ENCODE data around the gene FAM8A1.
A peak's percentile ranks its signal among the peaks of the same experiment; 100 is the strongest.

Gene FAM8A1

DNA sequence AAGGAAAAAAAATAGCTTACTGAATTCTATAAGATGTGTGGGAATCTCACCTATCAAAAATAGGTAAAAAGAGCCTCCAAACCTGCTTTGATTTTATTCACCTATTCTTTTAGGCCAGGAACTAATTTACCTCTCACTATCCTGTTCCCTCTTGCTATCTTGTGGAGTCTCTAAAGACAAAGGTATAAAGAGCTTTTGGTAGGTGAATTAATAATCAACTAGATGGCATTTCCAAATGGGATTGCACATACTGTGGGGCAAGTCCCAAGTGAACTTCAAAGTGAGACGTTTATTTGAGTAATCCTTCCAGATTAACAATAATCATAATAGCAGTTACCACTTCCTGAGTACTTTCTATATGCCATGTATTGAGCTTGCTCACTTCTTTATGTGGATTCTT lies 2.8 kb downstream of the FAM8A1 start:
- no peak for DNase-seq

DNA sequence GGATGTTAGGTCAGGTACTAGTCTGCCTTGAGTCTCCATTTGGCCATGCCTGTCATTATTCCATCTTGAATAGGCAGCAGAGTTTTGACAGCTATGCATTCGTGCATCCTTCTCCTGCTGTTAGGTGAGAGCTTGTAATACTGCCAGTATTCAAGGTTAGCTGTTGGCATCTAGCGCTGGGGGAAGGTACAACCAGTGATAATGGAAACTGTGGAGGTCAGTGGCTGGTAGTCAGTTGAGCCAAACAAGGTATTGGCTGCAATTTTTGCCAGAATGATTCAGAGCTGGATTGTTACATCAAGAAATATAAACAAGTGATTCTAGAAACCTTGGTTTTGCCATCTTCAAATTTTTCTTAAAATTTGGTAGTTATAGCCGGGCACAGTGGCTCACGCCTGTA lies 6.5 kb downstream of the FAM8A1 start:
- no peak for DNase-seq

DNA sequence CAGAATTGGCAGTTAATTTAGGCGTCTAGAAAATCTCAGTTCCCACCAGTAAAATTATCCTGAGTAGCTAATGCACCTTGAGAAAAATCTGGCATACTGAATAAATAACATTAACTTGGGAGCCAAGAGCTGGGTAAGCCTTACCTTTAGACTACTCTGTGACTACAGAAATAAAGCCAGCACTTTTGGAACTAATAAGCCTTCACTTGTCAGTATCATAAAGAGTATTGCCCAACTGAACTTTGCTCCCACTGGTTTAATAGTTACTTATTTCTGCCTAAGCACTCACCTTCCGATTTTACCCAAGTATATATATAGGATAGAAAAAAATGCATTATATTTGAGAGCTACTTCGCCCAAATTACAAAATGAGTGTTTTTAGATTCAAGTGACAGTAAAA lies 10.7 kb downstream of the FAM8A1 start:
- no peak for DNase-seq

DNA sequence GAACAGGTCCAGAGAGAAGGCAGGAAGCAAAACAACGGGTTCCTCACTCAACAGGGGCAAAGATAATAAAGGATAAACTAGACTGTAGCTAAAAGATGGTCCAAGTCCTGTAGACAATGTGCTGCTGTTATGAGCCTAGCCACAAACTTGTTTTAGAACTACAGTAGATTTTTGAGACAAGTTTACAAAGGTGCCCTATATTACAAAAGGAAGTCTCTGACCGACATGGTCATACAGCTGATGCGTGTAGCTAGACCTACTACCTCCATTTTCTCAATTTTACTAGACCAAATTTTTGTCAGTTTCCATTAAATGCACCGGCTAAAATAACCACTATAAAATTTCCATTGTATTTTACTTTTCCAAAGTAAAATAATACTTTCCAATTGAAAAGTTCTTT lies 11.9 kb downstream of the FAM8A1 start:
- no peak for DNase-seq

DNA sequence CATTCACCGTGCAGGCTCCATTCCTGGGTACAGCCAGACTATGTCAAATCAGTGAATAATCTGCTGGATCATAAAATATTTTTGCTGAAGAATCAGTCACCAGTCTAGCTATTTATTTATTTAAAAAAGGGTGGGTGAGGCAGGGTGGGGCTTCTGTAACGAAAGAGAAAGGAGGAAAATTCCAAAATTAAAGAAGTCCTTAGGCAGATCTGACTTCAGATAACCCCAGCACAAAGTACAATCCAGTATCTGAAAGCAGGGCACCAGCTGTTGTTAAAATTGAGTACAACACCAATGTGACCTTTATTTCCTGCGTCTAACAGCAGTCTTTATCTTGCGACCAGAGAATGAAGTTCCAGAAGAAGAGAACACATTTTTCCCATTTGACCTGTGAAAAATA lies 15.7 kb downstream of the FAM8A1 start:
- DNase-seq: no peak

DNA sequence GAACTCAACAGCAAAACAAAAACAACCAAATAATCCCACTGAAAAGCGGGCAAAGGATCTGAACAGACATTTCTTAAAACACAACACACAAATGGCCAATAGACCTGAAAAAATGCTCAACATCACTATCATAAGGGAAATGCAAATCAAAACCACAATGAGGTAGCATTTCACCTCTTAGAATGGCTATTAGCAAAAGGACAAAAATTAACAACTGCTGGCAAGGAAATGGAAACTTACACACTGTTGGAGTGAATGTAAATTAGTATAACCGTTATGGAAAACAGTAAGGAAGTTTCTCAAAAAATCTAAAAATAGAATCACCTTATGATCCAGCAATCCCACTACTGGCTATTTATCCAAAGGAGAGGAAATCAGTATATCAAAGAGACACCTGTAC lies 20.9 kb downstream of the FAM8A1 start:
- DNase-seq: no peak

DNA sequence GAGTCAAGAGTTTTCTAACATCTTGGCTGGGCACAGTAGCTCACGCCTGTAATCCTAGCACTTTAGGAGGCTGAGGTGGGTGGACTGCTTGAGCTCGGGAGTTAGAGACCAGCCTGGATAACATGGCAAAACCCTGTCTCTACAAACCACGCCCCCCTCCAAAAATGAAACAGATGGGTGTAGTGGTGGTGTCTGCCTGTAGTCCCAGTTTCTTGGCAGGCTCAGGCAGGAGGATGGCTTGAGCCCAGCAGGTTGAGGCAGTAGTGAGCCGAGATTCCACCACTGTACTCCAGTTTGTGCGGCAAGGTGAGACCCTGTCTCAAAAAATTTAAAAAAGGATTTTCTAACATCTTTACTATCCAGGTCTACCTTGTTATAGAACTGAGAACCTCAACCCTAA lies 22.0 kb downstream of the FAM8A1 start:
- DNase-seq: no peak

DNA sequence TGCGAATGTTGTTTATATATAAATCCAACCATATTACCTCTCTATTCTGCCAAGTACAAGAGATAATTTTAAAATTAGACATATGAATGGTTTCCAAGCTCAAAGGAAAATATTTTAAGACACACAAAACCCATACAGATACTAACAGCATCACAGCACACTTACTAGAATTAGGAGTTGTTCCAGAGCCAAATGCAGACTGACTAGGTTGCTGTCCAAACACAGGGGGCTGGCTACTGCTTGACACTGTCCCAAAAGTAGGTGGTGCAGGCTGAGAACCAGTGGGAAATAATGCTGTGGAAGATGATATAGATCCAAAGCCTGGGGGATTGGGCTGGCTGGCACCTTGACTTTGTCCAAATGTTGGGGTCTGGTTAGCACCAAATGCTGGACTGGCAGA lies 24.3 kb downstream of the FAM8A1 start:
- DNase-seq: no peak

DNA sequence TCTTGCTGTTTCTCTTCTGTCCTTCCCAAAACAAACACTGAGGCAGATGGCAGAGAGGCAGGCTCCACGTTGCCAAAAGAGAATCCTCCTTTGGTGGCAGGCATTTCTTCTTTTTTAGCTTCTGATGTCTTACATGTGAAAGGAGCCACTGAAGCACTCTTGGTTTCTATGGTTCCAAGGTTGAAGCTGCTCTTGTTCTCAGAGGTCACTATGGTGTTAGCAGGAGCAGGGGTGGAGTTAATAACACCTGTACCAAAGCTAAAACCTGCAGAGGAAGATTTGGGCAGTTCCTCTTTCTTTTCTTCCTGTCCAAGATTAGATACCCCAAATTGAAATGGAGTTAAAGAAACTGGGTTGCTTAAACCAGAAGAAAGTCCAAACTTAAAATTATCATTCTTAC lies 28.8 kb downstream of the FAM8A1 start:
- no peak for DNase-seq

DNA sequence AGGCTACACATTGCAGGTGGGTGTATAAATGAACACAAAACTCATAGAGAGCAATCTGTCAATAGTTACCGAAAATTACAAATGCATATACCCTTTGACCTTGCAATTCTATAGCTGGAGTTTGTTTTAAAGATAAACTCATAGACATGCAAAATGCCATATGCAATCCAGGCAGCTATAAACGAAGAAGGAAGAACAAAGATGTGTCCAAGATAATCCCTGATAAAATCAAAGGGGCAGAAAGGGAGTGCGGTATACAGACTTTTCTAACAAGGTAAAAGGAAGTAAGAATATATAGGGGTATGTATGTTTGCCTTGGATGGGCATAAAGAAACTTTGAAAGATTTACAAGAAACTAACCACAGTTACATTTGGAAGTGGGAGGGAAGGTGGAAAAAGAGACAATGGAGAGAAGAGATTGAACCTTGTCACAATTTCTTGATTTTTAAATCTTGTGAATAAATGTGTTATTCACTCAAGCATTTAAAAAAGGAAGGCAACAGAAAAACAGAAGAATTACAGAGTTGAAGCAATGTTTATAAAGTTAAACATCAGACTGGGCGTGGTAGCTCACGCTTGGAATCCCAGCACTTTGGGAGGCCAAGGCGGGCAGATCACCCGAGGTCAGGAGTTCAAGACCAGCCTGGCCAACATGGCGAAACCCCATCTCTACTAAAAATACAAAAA lies 29.9 kb downstream of the FAM8A1 start:
- no peak for DNase-seq

DNA sequence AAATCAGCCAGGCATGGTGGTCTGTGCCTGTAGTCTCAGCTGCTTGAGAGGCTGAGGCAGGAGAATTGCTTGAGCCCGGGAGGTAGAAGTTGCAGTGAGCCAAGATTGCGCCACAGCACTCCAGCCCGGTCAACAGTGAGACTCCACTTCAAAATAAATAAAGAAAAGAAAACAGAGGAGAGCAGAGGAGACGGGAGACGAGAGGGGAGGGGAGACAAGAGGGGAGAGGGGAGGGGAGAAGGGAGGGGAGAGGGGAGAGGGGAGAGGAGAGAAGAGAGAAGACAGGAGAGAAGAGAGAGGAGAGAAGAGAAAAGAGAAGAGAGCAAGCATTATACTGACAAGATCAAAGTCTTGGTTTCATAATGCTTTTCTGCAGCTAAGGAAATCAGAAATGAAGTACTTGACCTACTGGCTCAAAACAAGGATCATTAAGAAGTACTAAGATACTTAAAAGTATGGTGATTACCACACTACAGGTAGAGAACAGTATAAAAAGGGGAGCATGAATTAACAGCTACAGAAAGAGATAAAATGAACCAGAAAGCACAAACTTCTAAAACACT lies 30.5 kb downstream of the FAM8A1 start:
- no peak for DNase-seq

DNA sequence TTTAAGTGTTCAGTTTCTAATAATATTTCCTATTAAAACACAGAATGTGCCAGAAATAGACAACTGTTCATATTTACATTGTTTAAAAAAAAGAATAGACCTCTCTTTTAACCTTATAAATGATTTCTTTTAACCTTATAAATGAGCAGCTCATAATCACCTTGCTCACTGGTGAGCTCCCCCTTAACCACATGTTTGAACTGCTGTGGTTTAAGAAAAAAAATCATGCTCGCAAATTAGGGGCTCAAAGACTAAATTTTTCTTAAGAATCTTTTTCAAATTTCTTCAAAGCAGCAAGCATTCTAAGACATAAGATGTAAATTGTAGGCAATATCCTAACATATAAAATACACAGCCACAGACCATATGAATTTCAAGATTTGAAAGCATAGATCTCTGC lies 32.8 kb downstream of the FAM8A1 start:
- no peak for DNase-seq

DNA sequence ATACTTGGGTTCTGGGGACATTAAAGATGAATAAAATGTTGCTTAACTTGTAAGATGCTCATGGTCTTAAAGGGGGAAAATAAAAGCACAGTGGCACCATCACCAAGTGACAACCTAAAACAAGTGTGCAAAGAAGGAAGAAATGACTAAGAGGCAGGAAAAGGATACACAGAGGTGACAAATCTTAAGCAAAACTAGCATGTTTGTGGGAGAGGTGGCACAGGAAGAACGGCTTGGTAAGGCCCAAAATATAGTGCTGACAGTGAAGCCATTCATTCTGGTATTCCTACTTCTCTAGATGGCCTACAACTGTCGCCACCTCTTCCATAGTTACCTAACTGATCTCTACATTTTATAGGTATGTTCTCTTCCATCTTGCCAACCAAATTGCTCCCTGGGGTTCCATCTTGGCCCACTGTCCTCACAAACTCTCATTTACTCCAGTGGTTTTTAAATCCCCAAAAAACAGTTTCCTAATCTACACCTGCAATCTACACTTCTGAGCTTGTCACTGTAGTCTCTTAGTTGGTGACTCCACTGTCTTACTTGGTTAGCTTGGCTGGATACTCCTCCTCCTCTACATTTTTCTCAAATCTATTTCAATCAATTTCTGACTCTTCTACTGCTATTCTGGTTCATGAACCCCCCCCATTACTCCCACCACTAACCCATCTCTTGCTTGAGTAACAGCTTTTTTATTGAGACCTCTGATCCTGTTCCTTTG lies 33.5 kb downstream of the FAM8A1 start:
- DNase-seq: no peak

DNA sequence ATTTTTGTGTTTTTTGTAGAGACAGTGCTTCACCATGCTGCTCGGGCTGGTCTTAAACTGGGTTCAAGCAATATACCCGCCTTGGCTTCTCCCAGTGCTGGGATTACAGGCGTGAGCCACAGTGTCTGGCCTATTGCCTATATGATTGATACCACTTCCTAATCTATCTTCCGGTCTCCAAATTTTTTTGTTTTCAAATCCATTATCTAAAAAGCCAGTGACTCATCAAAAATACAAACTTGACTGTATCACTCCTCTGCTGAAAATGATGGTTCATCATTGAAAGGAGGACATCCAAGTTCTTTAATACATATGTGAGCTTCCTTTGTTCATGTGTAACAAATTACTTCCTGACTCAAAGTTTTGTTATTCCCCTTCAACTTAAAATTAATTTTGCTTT lies 35.5 kb downstream of the FAM8A1 start:
- DNase-seq: no peak

DNA sequence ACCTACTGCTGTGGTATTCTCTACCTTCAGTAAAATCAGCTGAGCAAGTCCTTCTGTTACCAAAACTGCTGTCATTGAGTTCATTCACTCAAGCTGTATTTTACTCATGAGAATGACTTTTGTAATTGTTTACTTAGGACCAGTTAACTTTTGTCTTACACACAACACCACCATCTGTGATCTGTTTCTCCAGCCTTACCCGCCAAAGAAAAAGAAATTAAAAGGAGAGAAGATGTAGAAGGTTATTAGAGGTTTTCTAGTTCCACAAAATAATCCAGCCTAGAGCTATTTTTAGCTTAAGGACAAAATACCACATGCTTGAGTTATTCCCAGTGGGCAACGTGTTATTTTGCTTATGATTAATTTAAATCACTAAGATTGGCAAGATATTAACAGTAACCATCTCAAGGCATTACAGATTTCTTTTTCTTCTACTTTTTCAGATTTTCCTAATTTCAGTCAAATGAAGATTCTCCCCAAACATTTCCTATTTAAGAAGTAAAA lies 38.2 kb downstream of the FAM8A1 start:
- DNase-seq: no peak

DNA sequence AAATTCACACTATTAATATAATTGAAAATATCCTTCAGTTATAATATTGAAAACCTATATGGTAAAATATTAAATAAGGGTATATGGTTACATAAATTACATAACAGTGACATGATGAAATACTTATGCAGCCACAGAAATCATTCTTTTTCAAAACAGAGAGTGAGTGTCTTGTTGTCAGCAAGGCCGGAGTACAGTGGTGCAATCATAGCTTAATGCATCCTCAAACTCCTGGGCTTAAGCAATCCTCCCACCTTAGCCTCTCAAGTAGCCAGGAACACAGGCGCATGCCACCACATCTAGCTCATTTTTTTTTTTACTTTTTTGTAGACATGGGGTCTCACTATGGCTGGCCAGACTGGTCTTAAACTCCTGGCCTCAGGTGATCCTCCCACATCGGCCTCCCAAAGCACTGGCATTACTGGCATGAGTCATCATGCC lies 40.4 kb downstream of the FAM8A1 start:
- peak; percentile 22 for DNase-seq

DNA sequence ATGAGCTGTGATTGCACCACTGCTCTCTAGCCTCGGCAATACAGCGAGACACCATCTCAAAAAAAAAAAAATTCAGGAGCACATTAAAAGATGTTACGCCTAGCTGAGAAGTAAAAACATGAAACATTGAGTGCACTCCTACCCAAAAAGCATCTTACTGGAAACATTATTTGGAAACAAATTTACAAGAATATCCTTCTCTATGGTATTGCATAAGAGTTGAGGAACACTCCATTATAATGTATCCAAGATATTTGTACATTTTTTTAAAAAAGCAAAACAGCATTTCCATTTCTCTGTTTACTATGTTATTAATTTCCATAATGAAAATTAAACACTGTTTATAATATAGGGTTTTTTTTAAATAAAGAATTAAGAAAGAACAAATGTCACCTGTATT lies 48.6 kb downstream of the FAM8A1 start:
- DNase-seq: no peak

DNA sequence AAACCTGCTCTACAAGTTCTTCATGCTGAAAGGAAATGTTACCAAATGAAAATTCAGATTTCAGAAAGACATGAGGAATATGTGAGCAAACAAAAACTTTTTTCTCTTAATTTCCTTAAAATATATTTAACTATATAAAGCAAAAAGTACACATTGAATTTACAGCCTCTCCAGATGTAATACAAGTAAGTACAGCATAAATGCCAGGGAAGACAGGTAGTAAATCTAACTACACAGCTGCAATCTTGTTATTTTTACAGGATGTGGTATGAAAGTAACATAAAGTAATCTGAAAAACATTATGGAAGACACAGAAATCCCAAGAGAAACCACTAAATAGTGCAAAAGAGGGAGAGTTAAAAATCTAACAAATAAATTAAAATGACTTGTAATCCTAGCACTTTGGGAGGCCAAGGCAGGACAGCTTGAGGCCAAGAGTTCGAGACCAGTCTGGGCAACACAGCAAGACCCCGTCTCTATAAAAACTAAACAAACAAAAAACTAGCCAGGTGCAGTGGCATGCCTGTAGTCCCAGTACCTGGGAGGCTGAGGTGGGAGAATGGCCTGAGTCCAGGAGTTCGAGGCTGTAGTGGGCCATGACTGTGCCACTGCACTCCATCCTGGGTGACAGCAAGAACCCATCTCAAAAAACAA lies 50.7 kb downstream of the FAM8A1 start:
- DNase-seq: no peak

DNA sequence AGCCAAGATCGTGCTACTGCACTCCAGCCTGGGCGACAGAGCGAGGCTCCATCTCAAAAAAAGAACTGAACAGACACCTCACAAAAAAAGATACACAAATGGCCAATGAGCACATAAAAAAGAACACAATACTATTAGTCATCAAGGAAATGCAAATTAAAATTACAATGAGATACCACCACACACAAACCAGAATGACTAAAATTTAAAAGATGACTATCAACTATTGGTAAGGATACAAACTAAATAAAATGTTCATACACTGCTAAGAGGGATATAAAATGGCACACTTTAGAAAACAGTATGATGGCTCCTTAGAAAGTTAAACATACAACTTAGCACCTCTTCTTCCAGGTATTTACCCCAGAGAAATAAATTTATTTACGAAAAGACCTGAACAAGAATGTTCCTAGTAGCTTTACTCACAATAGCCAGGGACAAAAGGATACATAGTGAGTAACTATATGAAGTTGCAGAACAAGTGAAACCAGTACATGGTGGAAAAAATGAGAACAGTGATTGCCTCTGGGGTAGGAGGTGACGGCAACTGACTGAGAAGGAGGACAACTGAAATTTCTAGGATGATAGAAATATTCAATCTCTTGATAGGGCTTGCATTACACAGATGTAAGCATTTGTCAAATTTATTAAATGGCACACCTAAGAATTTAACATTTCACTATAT lies 53.2 kb downstream of the FAM8A1 start:
- no peak for DNase-seq

DNA sequence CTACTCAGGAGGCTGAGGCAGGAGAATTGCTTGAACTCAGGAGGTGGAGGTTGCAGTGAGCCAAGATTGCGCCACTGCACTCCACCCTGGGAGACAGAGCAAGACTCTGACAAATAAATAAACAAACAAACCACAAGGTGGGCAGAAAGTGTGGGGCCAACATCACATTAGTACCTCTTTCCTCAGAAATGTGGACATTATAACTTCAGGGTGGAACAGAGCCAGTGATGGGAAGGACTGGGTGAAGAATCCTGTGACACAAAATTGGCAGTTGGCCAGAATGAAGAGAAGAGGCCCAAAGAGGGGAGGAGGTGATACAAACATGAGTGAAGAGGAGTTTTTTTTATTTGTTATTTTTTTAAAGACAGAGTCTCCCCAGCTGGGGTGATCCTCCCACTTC lies 56.0 kb downstream of the FAM8A1 start:
- peak; percentile 18 for DNase-seq

DNA sequence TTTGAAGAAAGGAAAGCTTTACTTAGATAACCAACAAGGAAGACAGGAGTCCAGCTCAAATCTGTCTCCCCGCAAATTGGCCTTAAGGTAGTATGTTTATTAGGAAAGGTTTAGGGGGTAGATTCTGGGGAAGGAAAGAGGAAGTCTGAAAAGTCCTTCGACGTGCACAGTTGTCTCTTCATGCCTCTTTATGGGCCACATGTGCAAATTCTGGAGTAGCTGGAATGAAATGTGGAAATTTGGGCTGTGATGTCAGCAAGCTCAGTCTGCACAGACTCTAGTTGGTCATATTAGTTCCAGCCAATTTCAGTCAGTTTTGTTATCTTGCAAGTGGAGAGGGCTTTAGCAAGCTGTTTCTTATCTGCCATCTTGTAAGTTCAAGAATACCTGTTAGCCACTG lies 56.5 kb downstream of the FAM8A1 start:
- no peak for DNase-seq
